GM12878 (cell line): Measurements from ENCODE around the gene THUMPD2. TPM values are rescaled to one million over a fixed set of nuclear protein-coding genes. Genes with fewer than 3 reads are reported as not detected.

Experiments used
- ATAC-seq: fragments of 200-7000 bp; cut with Tn5 transposase; 3 replicates; pipeline ENCODE4 v1.9.1; 2020; ENCODE audit warnings: mild to moderate bottlenecking, moderate library complexity
- BruUV-seq: library from RNA; stranded (reverse); fragments of 400-500 nt; replicated peaks from 2 replicates; lab custom pipeline; 2021; lab: Mats Ljungman, UMichigan
- CTCF ChIA-PET: fragments of 300-600 bp; sonication (Branson Sonifier 250); formaldehyde crosslinking; extraction: SDS; loops from one replicate; lab custom pipeline; 2021; ENCODE audit warnings: inconsistent platforms; lab: Yijun Ruan, JAX
- POLR2A ChIA-PET: fragments of 350-600 bp; formaldehyde crosslinking; extraction: SDS; loops from one replicate; lab custom pipeline; 2021; ENCODE audit warnings: inconsistent platforms; lab: Charles Lee
- RAD21 ChIA-PET: fragments of 300-600 bp; sonication (Branson Sonifier 250); formaldehyde crosslinking; loops from one replicate; lab custom pipeline; 2023; ENCODE audit warnings: antibody characterized with exemption; ENCODE audit not compliant: unreplicated experiment; lab: Charles Lee
- SMC1A ChIA-PET: fragments of 300-600 bp; sonication (Branson Sonifier 250); formaldehyde crosslinking; loops from one replicate; lab custom pipeline; 2023; ENCODE audit not compliant: unreplicated experiment, uncharacterized antibody; lab: Charles Lee
- DNase-seq: peaks from one replicate; pipeline ENCODE4 v3.0.0-alpha.2; 2011; ENCODE audit warnings: low read depth, low spot score
- FAIRE-seq: peaks from 3 replicates; lab custom pipeline; 2011; peaks lifted over from hg19 to GRCh38; lab: Jason Lieb, UNC
- H2AFZ ChIP-seq: 2 replicates; pipeline ENCODE4 v1.6.0; 2011; ENCODE audit warnings: low read depth, low read length, control low read depth; ENCODE audit not compliant: control insufficient read depth
- H3K27ac ChIP-seq: 2 replicates; pipeline ENCODE4 v1.5.1; 2011; ENCODE audit warnings: control low read depth; ENCODE audit not compliant: control insufficient read depth, insufficient read depth
- H3K27me3 ChIP-seq, 2 experiments: replicated peaks in 1 of 2; 2 replicates each; pipeline versions ENCODE4 v1.6.0 to v1.6.1; 2011; ENCODE audit warnings: low read length in 1 of 2; ENCODE audit not compliant: control insufficient read depth in 2 of 2, insufficient read depth in 2 of 2
- H3K36me3 ChIP-seq, 2 experiments: 2 replicates each; pipeline ENCODE4 v1.5.1; 2011; ENCODE audit warnings: low read length in 1 of 2; ENCODE audit not compliant: control insufficient read depth in 2 of 2, insufficient read depth in 2 of 2
- H3K4me1 ChIP-seq: 2 replicates; pipeline ENCODE4 v1.6.1; 2011; ENCODE audit warnings: mild to moderate bottlenecking, low read length, moderate library complexity, mixed read lengths; ENCODE audit not compliant: control insufficient read depth, insufficient read depth
- H3K4me2 ChIP-seq: 2 replicates; pipeline ENCODE4 v1.6.0; 2011; ENCODE audit warnings: control low read depth; ENCODE audit not compliant: control insufficient read depth, insufficient read depth
- H3K4me3 ChIP-seq: fragments of 200-600 bp; sonication (generic); 2 replicates; pipeline ENCODE4 v1.5.1; 2016
- H3K79me2 ChIP-seq: 2 replicates; pipeline ENCODE4 v1.6.0; 2011; ENCODE audit warnings: low read length; ENCODE audit not compliant: control insufficient read depth, insufficient read depth
- H3K9ac ChIP-seq: 2 replicates; pipeline ENCODE4 v1.8.0; 2011; ENCODE audit warnings: low read length, control low read depth, mixed read lengths; ENCODE audit not compliant: control insufficient read depth, insufficient read depth
- H3K9me3 ChIP-seq: replicated peaks from 3 replicates; pipeline ENCODE4 v1.5.1; 2011; ENCODE audit warnings: mild to moderate bottlenecking, low read length; ENCODE audit not compliant: control insufficient read depth, insufficient read depth
- H4K20me1 ChIP-seq: 2 replicates; pipeline ENCODE4 v1.6.0; 2011; ENCODE audit not compliant: control insufficient read depth, insufficient read depth
- CBX3 ChIP-seq: fragments of 200-600 bp; sonication (generic); IDR thresholded peaks from 2 replicates; pipeline ENCODE4 v1.6.1; 2016; ENCODE audit warnings: low read depth, borderline replicate concordance
- HCFC1 ChIP-seq: fragments of 150-350 bp; IDR thresholded peaks from 2 replicates; pipeline ENCODE4 v1.6.1; 2014; ENCODE audit warnings: low read length
- LARP7 ChIP-seq: fragments of 450-650 bp; IDR thresholded peaks from 2 replicates; pipeline ENCODE4 v1.6.1; 2017; ENCODE audit warnings: mild to moderate bottlenecking
- MLLT1 ChIP-seq: fragments of 450-650 bp; IDR thresholded peaks from 2 replicates; pipeline ENCODE4 v1.6.1; 2016; ENCODE audit warnings: mild to moderate bottlenecking
- WGBS: methylation state at CpG from one replicate; pipeline ENCODE4 v1.1.6; 2016; ENCODE audit warnings: low lambda C conversion rate; ENCODE audit not compliant: insufficient replicate concordance, insufficient coverage; ENCODE audit errors: missing lambda C conversion rate; 5-methylcytosine and 5-hydroxymethylcytosine counted together
- in situ Hi-C: fragments of 300-500 bp; cut with MboI; formaldehyde crosslinking; loops from 9 replicates; pipeline ENCODE4 v1.14.3; 2018; ENCODE audit warnings: mixed read lengths
- intact Hi-C: fragments of 100-400 bp; cut with micrococcal nuclease; formaldehyde crosslinking; loops from one replicate; pipeline ENCODE4 v1.14.2; 2022; ENCODE audit not compliant: unreplicated experiment
- polyA plus RNA-seq, 11 experiments: library from polyadenylated mRNA; depleted of rRNA in 4 of 11; unstranded in 6 of 11; stranded (reverse) in 5 of 11; fragments of >200 nt; fragmentation: Nextera tagmentation in 4 of 11; fragmentation: Illumina TruSeq in 1 of 11; extraction: Ambion mirVana in 4 of 11; extraction: Trizol in 1 of 11; gene quantifications; 1 replicate in 1 of 11; 2 replicates in 10 of 11; pipeline versions ENCODE4 v1.2.1 to v1.2.3, GENCODE V29; 2011 to 2016; ENCODE audit warnings: inconsistent platforms in 2 of 11, missing spikeins in 2 of 11, low read depth in 1 of 11
- total RNA-seq, 4 experiments: library from RNA; depleted of rRNA in 3 of 4; stranded (reverse); fragments of >200 nt in 3 of 4; fragmentation: Illumina TruSeq in 1 of 4; extraction: Trizol in 1 of 4; gene quantifications; 2 replicates each; pipeline versions ENCODE4 v1.2.1 to v1.2.3, GENCODE V29; 2013 to 2021

The THUMPD2 gene
- total and polyA plus RNA-seq, 10 of the 15 experiments (the other 5 are each of a cell fraction or from before 2014, with no cell fraction given) = 6.7 to 19.7 (median 13.8) TPM

GRCh38 chr2:39689876-39690275 is 89.2 kb downstream of the THUMPD2 start (continued):
- TF ChIP-seq CBX3 = no peak
- TF ChIP-seq MLLT1 = no peak
- TF ChIP-seq LARP7 = no peak

- no TSS peak for BruUV-seq
- SMC1A ChIA-PET = interaction anchor here (1.2 kb wide), 1 partner anchor 11 kb away, joined by 4 read pairs; no protein-coding TSS in a partner anchor
- RAD21 ChIA-PET = no interaction called here
- H3K36me3 ChIP-seq = no peaks in the 10 kb centered on the region
- H3K27ac ChIP-seq = no peak overlapping the region
- H3K4me2 ChIP-seq = no peak overlapping the region
- TF ChIP-seq HCFC1 = no peak
- H3K4me3 ChIP-seq = no peak overlapping the region
- no peaks in the 10 kb centered on the region for H3K9me3 ChIP-seq
- FAIRE-seq (no peak), DNase-seq (no peak), ATAC-seq (no peak)
- CTCF ChIA-PET = interaction anchor here (1.0 kb wide), 1 partner anchor 251 kb away, joined by 3 read pairs; no protein-coding TSS in a partner anchor
- no peaks in the 10 kb centered on the region for H4K20me1 ChIP-seq
- no peak overlapping the region for H3K9ac ChIP-seq
- intact Hi-C loops (no loop called here), in situ Hi-C loops (no loop called here)
- POLR2A ChIA-PET = no interaction called here
- H2AFZ ChIP-seq = no peak overlapping the region
- H3K79me2 ChIP-seq = no peaks in the 10 kb centered on the region
- H3K27me3 ChIP-seq = no peaks in the 10 kb centered on the region; a peak in 1 of 4 replicates
- WGBS = 0% methylated on average over 1 of the region's 1 CpG
- H3K4me1 ChIP-seq = no peaks in the 10 kb centered on the region
Measured at GRCh38 chr2:39689272-39689841, 89.7 kb downstream of the THUMPD2 start.
